ENCODE data around the gene COX7B2. TPM values are rescaled to one million over a fixed set of nuclear protein-coding genes. Genes with fewer than 3 reads are reported as not detected.

Gene COX7B2
- total RNA-seq, 1 experiment from 2014 or later: not detected

DNA sequence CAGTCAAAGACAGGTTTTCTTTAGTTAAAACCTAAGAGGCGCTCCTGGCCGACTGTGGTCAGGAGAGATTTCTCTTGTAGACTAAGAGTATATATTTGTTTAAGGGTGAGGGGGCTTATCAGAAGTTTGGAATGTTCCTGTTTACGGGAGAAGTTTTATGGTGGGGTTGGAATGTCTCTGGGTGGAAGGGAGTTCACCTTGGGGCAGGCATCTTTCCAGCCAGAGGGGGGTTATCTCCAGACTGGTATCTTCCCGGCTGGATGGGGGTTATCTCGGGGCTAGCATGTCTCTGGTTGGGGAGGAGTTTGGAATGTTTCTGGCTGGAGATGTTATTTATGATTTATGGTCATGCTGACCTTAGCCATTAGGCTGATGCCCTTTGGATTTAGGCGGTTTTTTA is 116.0 kb downstream of the COX7B2 start:
- no peak for DNase-seq (ENCODE audit: low spot score)
- in situ Hi-C loops (cut with HindIII; ENCODE audit: low sequenced_read_pairs): no loop called here

- in situ Hi-C loops (cut with HindIII; ENCODE audit: low sequenced_read_pairs): no loop called here
- no peak for DNase-seq (ENCODE audit: low spot score)
Observed at GRCh38 chr4:46781434-46782092, 127.5 kb downstream of the COX7B2 start.

- DNase-seq (ENCODE audit: low spot score): no peak
- in situ Hi-C loops (cut with HindIII; ENCODE audit: low sequenced_read_pairs): no loop called here
Observed at GRCh38 chr4:46765465-46765864, 143.6 kb downstream of the COX7B2 start.

- no peak for DNase-seq (ENCODE audit: low spot score)
- in situ Hi-C loops (cut with HindIII; ENCODE audit: low sequenced_read_pairs): no loop called here
Observed at GRCh38 chr4:46730075-46730474, 179.0 kb downstream of the COX7B2 start.

DNA sequence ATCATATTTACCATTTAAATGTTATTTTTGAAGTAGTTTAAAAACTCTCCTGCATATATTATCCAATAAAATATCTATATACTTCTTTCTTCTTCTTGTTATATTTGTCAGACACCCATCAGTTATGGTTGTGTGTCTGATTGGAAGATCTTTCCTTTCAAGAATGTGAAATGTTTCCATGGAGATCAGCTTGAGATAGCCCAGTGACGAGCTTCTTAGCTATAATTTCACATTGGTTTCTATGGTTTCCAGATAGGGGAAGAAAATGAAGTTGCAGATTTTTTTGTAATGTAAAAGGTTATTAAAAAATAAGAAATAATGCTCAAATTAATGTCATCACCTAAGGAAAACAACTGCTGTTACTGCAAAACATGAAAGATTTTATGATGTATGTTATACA is 189.0 kb downstream of the COX7B2 start:
- in situ Hi-C loops (cut with HindIII; ENCODE audit: low sequenced_read_pairs): no loop called here
- DNase-seq (ENCODE audit: low spot score): no peak

GRCh38 chr4:46717950-46718349 is 191.1 kb downstream of the COX7B2 start:
- in situ Hi-C loops (cut with HindIII; ENCODE audit: low sequenced_read_pairs): no loop called here
- DNase-seq (ENCODE audit: low spot score): no peak

- in situ Hi-C loops (cut with HindIII; ENCODE audit: low sequenced_read_pairs): no loop called here
- no peak for DNase-seq (ENCODE audit: low spot score)
Observed at GRCh38 chr4:46715468-46715867, 193.6 kb downstream of the COX7B2 start.

- in situ Hi-C loops (cut with HindIII; ENCODE audit: low sequenced_read_pairs): no loop called here
Observed at GRCh38 chr4:46698891-46699290, 210.2 kb downstream of the COX7B2 start.

More at GRCh38 chr4:46698891-46699290, 210.2 kb downstream of the COX7B2 start:
- DNase-seq (ENCODE audit: low spot score): no peak

Other genes starting within 250 kb of the COX7B2 start
- not detected in 2 replicates for gene GABRA4, start 84.3 kb upstream of the COX7B2 start, total RNA-seq (2014; rRNA removed; shearing (Covaris generic))
- not detected in 2 replicates for gene GABRB1, start 122.3 kb upstream of the COX7B2 start, total RNA-seq (2014; rRNA removed; shearing (Covaris generic))